Rectal smooth muscle tissue (tissue), 1 donor: Measurements from ENCODE around the gene GIGYF2.

Source experiments
- H3K27ac ChIP-seq: one replicate; pipeline ENCODE4 v1.7.0; 2013; ENCODE audit warnings: low read depth, low read length, inconsistent platforms
- H3K27me3 ChIP-seq: one replicate; pipeline ENCODE4 v1.7.0; 2013; ENCODE audit warnings: low read length; ENCODE audit not compliant: control insufficient read depth, insufficient read depth
- H3K36me3 ChIP-seq: one replicate; pipeline ENCODE4 v1.7.0; 2013; ENCODE audit warnings: low read length; ENCODE audit not compliant: control insufficient read depth, insufficient read depth
- H3K4me1 ChIP-seq: one replicate; pipeline ENCODE4 v1.7.0; 2013; ENCODE audit warnings: low read length; ENCODE audit not compliant: control insufficient read depth, insufficient read depth
- H3K4me3 ChIP-seq: one replicate; pipeline ENCODE4 v1.7.0; 2013; ENCODE audit warnings: low read length
- H3K9ac ChIP-seq: one replicate; pipeline ENCODE4 v1.7.0; 2013; ENCODE audit warnings: low read length

The GIGYF2 gene

DNA sequence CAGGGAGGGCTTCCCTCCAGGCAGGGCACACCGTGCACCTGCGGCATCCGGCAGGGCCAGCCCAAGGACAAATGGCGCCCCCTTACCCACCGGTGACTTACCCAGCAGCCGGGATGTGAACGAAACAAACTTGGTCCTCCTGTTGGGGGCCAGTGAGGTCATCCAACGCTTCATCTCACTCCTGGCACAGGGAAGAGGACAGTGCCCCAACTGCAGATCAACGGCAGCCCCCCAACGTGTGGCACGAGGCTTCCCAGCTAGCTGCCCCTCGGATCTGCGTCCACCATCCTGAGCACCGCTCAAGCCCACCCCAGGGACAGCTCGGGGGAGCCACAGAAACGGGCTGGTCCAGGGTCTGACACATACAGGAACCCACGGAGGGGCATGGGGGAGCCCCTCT is 185.0 kb downstream of the GIGYF2 start:
- Histone ChIP-seq H3K9ac (no peak overlapping the region), H3K4me1 (no peaks in the 10 kb centered on the region), H3K36me3 (peaks cover 3% of the 10 kb centered on the region), H3K27me3 (no peaks in the 10 kb centered on the region), H3K27ac (no peak overlapping the region), H3K4me3 (no peak overlapping the region)

DNA sequence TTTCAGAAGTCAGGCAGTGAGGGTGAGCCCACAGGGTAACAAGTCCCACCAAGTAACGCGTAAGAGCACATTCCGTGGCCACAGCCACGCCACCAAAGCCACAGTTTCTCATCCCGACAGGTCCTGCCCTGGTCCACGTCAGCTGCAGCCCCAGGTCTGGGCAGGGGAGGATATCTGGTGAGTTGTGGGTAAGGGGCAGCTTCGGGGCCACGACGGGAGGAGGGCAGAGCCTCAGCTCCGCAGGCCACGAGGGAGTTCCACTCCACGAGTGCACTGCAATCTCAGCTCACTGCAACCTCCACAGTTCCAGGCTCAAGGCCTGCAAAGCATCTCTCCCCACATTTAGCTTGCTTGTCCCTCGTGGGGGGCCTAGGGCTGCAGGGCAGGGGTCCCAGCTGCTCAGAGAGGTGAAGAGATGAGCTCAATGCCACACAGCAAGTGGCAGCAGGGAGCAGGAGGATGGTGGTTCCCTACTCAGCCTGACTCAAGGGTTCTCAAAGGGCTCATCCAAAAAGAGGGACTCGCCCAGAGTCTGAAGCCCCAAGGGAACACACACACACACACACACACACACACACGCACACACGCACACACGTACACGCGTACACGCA is 185.5 kb downstream of the GIGYF2 start:
- Histone ChIP-seq H3K9ac (no peak overlapping the region), H3K4me3 (no peak overlapping the region), H3K27me3 (no peaks in the 10 kb centered on the region), H3K36me3 (peaks cover 3% of the 10 kb centered on the region), H3K4me1 (no peaks in the 10 kb centered on the region), H3K27ac (no peak overlapping the region)

DNA sequence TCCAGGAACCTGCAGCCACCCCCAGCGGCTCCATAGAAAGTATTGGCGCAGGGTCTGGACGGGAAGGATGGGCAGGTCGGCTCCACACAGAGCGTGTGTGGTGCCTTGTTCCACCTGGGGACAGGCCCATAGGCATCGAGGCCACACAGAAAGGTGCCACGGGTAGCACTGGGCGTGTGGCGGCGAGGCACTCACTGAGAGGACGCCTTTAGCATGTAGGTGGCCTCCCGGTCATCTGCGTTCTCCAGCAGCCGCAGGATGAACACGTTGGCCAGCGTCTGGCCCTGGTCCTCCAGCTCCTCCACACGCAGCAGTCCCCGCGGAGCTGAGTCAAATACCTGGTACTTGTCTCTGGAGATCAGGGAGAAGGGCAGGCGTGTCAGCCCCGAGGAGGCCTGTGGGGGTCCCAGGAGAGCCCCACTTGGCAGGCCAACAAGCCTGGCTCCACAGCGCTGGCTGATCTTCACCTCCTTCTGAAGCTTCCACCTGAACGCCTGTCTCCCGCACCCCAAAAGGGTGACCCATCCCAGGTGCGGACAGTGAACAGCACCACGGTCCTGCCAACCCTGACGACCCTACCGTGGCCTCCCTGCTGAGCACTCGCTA is 186.1 kb downstream of the GIGYF2 start:
- Histone ChIP-seq H3K4me3 (no peak overlapping the region), H3K9ac (no peak overlapping the region), H3K27me3 (no peaks in the 10 kb centered on the region), H3K27ac (no peak overlapping the region), H3K36me3 (peaks cover 3% of the 10 kb centered on the region), H3K4me1 (no peaks in the 10 kb centered on the region)

DNA sequence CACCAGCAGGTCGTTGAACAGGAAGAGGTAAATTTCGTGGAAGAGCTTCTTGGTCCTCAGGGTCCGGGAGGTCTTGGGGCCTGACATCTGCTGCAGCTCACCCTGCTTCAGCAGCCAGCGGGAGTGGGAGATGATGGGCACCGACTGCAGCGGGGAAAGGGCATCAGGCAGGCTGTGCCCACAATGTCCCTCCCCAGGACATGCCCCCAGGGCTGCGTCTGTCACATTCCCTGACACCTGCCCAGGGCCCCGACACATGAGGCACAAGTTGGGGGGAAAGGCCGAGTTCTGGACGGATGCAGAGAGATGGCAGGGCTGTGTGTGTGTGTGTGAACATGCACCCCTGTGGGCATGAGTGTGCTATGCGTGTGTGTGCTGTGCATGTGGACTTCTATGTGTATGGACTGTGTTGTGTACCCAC is 186.9 kb downstream of the GIGYF2 start:
- peaks cover 3% of the 10 kb centered on the region for H3K36me3 ChIP-seq
- no peak overlapping the region for H3K9ac ChIP-seq
- no peak overlapping the region for H3K4me3 ChIP-seq
- H3K27ac ChIP-seq, result no peak overlapping the region
- no peaks in the 10 kb centered on the region for H3K27me3 ChIP-seq
- no peaks in the 10 kb centered on the region for H3K4me1 ChIP-seq

DNA sequence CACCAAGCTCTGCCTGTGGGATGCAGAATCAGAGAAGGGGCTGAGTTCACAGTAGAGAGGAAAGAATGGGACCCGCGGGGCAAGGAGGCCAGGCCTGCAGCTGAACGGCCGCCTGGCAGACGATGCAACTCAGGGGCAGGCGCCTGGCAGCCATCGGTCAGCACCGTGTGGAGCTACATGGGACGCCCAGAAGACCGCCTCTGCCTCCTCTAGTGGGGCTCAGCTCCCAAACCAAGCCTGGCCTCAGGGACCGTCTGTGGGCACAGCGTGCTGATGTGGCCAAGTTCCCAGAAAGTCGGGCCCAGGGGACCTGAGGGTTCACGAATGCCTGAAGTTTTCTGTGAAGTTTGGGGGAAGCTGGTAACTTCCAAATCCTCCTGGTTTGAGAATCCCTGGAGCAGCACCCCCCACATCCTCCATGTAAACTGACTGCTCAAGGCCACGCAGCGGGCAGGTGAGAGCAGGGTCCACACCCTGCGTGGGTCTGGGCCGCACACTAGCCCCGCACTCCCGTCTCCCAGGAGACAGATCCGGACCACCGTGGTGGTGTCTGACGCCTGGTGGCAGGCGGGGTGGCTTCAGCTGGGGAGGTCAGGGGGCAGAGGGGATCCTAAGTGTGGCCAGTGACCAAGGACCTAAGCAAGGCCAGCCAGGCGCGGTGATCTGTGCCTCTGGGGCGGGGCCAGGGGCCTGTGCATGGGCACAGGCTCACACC is 187.6 kb downstream of the GIGYF2 start:
- no peaks in the 10 kb centered on the region for H3K27me3 ChIP-seq
- no peak overlapping the region for H3K27ac ChIP-seq
- no peak overlapping the region for H3K9ac ChIP-seq
- no peaks in the 10 kb centered on the region for H3K4me1 ChIP-seq
- H3K4me3 ChIP-seq, result no peak overlapping the region
- peaks cover 3% of the 10 kb centered on the region for H3K36me3 ChIP-seq

DNA sequence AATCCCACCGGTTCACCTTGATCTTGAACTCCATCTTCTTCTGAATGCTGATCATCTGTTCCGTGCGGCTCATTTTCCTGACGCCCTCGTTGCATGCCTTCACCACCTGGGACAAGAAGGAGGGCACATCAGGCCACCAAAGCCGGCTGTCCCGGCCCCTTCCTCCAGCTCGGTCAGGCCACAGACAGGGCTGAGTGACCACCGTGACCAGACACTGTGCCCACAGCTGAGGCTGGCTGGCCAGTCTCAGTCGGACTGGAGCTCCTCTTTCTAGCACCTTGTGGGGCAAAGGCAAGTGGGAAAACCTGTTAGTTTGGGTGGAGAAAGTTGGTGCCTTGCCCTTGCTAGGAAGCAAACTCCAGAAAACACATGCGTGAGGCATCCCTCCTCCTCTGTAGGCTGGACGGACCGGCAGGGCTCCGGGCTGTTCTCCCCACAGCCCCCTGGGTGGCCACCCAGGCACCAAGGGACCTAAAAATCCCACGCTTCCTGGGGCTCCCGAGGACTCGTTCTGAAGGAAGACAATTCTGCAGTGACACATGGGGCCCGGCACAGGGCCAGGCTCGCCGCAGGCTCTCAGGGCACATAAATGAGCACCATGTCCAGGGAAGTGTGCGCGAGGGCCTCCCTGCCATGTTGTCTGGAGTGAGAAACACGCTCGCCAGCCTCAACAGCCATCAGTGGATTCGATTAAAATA is 188.3 kb downstream of the GIGYF2 start:
- Histone ChIP-seq H3K36me3 (peaks cover 3% of the 10 kb centered on the region), H3K4me3 (no peak overlapping the region), H3K27ac (no peak overlapping the region)

DNA sequence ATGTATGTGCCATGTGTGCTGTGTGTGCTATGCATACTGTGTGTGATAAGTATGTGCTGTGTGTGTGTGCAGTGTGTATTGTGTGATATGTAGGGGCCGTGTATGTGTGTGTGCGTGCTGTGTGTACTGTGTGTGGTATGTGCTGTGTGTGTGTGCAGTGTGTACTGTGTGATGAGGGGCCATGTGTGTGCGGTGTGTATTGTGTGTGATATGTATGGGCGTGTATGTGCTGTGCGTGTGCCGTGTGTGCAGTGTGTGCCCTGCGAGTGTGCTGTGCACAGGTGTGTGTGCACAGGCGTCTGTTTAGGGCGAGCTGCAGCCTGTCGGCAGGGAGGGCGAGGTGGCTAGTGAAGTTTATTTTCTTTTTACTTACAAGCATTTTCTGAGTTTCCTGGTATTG is 189.0 kb downstream of the GIGYF2 start:
- no peaks in the 10 kb centered on the region for H3K4me1 ChIP-seq
- H3K4me3 ChIP-seq, result no peak overlapping the region
- no peaks in the 10 kb centered on the region for H3K27me3 ChIP-seq
- peaks cover 3% of the 10 kb centered on the region for H3K36me3 ChIP-seq
- H3K27ac ChIP-seq, result no peak overlapping the region
- H3K9ac ChIP-seq, result no peak overlapping the region

More for the DNA sequence above, 188.3 kb downstream of the GIGYF2 start:
- H3K4me1 ChIP-seq, result no peaks in the 10 kb centered on the region
- H3K9ac ChIP-seq, result no peak overlapping the region
- no peaks in the 10 kb centered on the region for H3K27me3 ChIP-seq

DNA sequence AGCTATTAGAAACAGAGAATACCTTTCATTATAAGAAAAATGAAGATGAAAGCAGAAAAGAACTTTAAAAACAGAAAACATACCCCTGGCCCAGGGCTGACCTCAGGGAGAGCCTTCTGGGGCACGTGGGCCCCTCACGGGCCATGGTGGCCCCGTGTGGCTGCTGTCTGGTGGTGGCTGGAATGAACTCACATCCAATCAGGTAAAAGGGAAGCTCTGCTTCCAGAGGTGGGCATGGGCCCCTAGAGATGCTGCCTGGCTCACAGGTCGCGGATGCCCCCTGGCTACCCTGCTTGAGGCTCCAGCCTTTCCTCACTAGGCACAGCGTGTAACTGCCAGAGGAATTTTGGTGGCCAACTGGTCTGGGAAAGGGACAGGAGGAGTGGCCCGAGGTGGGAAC is 189.5 kb downstream of the GIGYF2 start:
- no peak overlapping the region for H3K4me3 ChIP-seq
- H3K27ac ChIP-seq, result no peak overlapping the region
- no peak overlapping the region for H3K9ac ChIP-seq
- H3K27me3 ChIP-seq, result no peaks in the 10 kb centered on the region
- peaks cover 3% of the 10 kb centered on the region for H3K36me3 ChIP-seq
- H3K4me1 ChIP-seq, result no peaks in the 10 kb centered on the region

DNA sequence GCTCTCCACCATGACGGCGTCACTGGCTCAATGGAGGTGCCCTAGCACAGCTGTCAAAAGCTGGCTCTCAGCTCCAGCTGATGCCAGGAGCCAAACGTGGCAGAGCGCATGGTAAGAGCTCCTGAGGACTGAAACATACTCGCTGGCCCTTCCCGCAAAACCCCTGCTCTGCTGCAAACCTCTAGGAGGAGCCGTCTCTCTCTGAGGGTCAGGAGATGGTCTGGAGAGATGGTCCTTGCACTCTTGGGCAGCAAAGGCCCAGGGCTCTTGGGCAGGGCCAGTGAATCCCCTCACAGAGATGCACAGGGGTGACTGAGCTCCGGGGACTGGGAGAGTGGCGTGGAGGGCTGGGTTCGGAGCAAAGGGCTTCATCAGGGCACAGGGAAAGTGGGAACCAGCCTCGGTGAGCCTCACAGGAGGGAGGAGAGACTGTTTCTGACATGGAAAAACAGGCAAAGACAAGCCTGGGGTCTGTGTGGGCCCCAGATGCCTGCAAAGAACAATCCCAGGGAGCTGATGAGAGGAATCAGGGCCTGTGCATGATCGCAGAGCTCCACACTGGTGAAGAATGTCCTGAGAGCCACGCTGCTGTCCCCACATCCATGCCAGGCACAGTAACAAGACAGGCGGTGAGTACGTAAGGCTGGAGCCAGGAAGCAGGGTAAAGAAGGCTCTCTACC is 190.2 kb downstream of the GIGYF2 start:
- Histone ChIP-seq H3K27me3 (no peaks in the 10 kb centered on the region), H3K4me1 (no peaks in the 10 kb centered on the region), H3K9ac (no peak overlapping the region), H3K4me3 (no peak overlapping the region), H3K36me3 (peaks cover 3% of the 10 kb centered on the region), H3K27ac (no peak overlapping the region)

DNA sequence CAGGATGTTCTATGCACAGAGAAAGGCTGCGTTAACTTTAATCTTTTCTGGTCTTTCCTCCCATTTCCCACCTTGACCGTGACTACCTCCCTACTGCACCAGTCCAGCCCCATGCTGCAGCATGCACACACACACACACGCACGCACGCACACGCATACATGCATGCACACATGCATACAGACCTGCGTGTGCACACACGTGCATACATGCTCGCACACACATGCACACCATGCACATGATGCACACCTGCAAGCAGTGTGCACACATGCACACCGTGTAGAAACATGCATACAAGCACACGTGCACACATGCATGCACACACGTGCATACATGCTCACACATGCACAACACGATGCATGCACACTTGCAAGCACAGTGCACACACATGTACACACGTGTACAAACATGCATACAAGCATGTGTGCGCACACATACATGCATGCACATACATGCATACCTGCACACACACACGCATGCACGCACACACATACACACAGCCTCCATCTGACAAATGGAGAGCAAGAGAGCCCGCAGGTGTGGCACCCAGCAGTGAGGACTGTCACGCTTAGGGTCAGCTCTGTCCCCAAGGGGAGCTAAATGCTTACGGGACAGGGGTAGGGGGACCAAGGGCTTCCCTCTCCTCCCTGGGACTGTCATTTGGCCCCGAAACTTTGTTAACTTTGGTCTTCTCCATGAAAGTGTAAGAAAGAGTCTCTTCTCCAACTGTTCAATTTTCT is 191.1 kb downstream of the GIGYF2 start:
- Histone ChIP-seq H3K27ac (no peak overlapping the region), H3K27me3 (no peaks in the 10 kb centered on the region), H3K9ac (no peak overlapping the region), H3K36me3 (peaks cover 3% of the 10 kb centered on the region), H3K4me1 (no peaks in the 10 kb centered on the region), H3K4me3 (no peak overlapping the region)

DNA sequence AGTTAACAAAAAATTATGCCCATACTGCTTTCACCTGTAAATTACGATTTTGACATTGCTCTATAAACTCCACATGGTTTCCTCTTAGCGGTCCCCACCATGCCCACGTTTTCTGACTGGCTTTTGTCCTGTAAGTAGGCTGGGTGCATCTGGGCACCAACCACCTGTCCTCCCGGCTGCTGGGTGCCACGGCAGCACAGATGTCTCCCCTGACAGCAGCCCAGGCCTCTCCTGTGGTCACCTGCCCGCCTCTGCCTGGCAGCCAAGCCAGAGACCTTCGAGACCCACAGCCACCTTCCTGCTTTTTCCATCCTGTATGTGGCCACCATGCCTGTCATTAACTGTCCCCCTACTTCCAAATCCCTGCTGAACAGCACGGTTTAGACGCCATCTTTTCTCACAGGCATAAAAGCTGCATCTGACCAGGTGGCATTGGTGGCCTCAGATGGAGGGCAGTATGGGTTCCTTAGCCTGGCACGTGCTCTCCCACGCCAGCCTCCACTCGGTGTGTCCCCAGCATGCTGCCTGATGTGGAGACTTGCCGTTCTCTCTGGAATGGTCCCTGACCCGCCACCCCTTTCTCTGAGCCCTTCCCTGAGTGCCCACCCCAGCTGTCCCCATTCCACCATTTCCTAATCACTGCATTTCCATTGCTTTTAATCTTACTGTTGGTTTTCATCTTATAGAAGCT is 191.9 kb downstream of the GIGYF2 start:
- H3K4me1 ChIP-seq, result no peaks in the 10 kb centered on the region
- H3K4me3 ChIP-seq, result no peak overlapping the region
- H3K27me3 ChIP-seq, result no peaks in the 10 kb centered on the region
- H3K36me3 ChIP-seq, result peaks cover 3% of the 10 kb centered on the region
- H3K27ac ChIP-seq, result no peak overlapping the region
- H3K9ac ChIP-seq, result no peak overlapping the region
